T1000 (cell line): ENCODE data around the gene EPSTI1.
"Not testable (repeated sequence)": the region's sequence is repeated elsewhere in the genome, so short reads cannot be mapped to it uniquely, and the experiment has no call there.

Experiments used
- DNase-seq: peaks from one replicate; lab custom pipeline; 2025; ENCODE audit warnings: mixed read lengths; lab: John Stamatoyannopoulos, UW

The EPSTI1 gene

DNA sequence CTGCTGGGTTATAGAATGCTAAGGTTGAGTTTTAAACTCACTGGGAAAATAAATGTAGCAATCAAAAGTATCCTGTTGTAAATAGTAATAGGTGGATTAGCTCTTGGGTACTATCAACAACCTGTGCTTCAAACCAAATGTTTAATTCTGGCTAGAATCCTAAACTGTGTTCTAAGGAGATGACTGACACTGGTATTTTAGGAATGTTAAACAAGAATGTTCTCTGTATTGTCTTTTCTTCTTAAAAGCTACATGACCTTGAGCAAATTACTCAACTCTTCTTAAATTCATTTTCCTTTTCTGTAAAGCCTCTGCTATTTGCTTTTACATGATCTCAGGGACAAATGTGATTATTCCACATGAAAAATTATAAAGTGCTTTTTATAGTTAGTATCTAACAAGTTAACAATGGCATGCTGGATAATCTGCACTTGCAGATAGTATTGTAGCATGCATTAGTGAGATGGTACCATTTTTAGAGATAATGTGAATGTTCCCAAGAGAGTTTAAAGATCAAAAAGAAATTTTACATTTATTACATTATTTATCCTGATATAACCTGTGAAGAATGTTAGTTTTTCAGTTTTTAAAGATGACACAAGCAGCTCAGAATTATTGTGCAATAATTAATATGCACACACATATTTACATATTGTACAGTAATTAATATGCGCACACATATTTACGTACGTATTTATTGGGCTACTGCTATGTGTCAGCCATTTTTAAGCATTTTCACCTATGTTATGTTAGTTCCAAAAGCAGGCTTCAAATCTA lies 13.6 kb upstream of the EPSTI1 start:
- no peak for DNase-seq

- DNase-seq = no peak
These were observed 11.7 kb upstream of the EPSTI1 start for GRCh38 chr13:43003729-43004128.

DNA sequence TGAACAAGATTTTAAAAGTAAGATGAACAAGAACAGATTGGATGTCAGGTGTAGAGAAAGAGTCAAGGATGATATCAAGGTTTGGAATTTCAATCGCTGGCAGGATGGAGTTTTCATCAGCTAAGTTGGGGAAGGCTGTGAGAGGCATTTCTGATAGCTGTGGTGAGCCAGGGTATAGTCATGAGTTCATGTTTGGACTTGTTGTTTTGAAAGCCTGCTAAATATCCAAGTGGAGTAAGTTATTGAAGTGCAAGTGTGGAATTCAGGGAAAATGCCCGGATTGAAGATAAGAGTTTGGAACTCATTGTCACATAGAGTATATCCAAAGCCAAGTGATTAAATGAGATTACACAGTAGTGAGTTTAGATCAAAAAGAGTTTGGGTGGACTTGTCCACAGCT lies 11.0 kb upstream of the EPSTI1 start:
- no peak for DNase-seq

DNA sequence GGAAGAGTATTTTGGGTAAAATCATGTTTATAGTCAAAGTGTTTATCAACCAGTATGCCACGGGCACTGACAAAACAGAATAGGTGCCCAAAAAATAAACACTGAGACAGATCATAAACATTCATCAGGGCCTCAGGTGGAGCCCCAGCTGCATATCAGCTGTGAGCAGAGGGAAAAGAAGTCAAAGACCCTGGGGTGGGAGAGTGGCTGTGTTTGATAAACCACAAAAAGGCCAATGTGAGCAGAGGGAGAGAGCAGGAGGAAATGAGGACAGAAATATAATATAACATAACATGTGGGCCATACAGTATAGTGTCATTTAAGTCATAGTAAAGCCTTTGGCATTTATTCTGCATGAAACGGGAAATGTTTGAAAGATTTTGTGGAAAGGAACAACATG lies 10.0 kb upstream of the EPSTI1 start:
- DNase-seq = no peak

GRCh38 chr13:43000676-43001075 lies 8.6 kb upstream of the EPSTI1 start:
- no peak for DNase-seq

DNA sequence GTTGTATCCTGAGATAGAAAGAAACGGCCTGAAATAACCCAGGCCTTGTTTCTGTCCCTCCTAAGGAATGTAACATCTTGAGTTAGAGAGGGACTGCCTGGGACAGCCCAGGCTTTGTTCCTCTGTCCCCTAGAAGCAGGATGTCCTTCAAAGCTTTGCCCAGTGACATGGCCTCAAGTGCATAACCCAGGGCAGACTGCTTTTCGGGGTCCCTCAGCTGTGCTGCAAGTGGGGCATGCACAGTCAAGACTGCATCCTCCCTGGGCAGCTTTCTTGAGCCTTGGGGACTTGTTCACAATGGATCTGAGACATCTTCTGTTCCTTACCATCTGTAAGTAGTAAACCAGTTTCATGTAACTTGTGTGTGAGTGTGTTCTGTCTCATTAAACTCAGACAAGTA lies 7.5 kb upstream of the EPSTI1 start:
- DNase-seq = no peak

GRCh38 chr13:42997381-42997780 lies 5.3 kb upstream of the EPSTI1 start:
- DNase-seq = no peak

- no peak for DNase-seq
These were observed 4.5 kb upstream of the EPSTI1 start for GRCh38 chr13:42996584-42996983.

DNA sequence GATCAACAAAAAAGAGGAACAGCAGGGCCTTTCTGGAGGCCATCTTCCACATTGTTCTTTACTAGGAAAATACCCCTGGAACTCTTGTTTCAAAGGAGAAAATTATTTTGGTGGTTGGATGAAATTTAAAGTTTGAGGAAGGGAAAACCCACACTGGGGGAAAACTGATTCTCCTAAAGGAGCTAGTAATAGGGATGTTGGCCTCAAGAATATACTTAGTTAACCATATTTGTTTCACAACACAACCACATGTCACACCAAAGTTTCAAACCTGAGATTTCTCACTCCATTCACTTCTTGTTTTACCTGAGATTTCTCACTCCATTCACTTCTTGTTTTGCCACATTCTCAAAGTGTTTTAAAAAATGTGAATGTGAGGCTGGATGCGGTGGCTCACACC lies 2.8 kb upstream of the EPSTI1 start:
- no peak for DNase-seq

GRCh38 chr13:42992764-42993122 lies 702 bp upstream of the EPSTI1 start:
- DNase-seq = no peak

GRCh38 chr13:42991233-42991897 lies 676 bp downstream of the EPSTI1 start:
- DNase-seq = not testable (repeated sequence)

GRCh38 chr13:42990291-42991232 lies 1.5 kb downstream of the EPSTI1 start:
- no peak for DNase-seq

- DNase-seq = no peak
These were observed 5.9 kb downstream of the EPSTI1 start for GRCh38 chr13:42986176-42986574.

DNA sequence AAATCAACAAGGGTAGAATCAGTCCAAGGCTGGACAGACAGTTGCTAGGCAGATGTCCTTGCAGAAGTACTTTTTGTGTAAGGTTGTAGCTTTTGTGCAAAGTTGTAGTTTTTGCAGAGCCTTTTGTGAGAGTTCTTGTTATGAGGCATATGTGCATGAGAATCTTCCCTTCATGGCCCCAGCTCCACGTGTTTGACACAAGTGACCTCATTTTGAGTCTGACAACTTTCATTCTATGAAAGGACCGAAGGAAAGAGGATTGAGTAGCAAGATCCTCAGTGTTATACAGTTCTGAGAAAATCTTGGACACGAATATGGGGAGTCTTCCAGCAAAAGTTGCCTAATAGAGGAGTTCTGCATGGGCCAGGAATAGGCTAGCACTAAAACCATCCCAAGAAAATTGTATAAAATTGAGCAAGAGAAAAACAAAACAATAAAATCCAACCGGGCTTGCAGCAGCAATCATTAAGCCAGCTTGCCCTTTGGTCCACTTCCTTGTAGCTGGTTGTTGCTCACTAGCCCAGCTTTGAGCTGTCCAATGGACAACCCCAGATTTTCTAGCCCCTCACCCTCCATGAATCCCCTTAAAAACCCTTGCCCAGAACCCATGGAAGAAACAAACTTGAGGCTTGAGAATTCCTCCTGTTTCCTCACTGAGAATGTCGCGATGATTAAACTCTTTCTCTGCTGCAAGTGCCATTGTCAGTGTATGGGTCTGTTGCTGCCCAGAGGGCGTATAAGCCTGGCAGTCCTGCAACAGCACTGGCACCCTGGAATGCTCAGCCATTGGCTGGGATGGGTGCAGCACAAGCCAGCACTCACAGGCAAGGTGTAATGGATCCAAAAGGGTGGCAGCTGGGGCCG lies 6.5 kb downstream of the EPSTI1 start:
- DNase-seq = no peak

GRCh38 chr13:42984691-42985090 lies 7.3 kb downstream of the EPSTI1 start:
- DNase-seq = no peak

- DNase-seq = no peak
These were observed 8.0 kb downstream of the EPSTI1 start for GRCh38 chr13:42984026-42984425.

DNA sequence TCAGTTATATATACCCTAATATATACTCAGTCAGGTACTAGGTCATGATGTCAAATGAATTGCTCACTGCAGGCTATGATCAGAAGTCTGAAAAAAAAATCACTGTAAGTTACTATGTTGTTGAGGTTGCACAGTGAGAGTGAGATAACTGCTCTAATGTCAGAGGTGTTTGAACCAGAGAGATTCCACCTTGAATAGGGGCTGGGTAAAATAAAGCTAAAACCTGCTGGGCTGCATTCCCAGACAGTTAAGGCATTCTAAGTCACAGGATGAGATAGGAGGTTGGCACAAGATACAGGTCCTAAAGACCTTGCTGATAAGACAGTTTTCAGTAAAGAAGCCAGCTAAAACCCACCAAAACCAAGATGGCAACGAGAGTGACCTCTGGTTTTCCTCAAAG lies 10.2 kb downstream of the EPSTI1 start:
- DNase-seq = no peak

DNA sequence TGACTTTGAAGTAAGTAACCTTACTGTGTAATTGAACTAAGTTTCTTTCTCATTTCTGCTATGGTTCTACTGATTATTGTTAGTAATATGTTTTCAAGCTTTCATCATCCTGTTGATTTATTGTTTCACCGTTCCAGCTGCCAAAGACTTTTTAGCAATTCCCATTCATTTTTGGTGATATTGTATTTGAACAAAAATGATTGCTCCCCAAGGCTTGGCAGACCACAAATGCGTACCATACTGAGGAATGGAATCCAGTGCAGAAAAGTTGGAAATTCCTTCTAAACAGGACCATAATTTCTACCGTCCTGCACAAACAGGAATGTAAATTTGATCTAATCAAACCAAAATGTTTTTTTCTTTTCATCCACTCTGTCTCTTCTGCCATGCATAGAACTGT lies 10.7 kb downstream of the EPSTI1 start:
- no peak for DNase-seq

GRCh38 chr13:42977219-42977659 lies 14.8 kb downstream of the EPSTI1 start:
- no peak for DNase-seq

GRCh38 chr13:42976066-42976465 lies 16.0 kb downstream of the EPSTI1 start:
- no peak for DNase-seq

- DNase-seq = no peak
These were observed 18.5 kb downstream of the EPSTI1 start for GRCh38 chr13:42973581-42973980.
